ENCODE measurements around the gene SMOC2.
"Not testable (repeated sequence)": the region's sequence is repeated elsewhere in the genome, so short reads cannot be mapped to it uniquely, and the experiment has no call there.

The SMOC2 gene

DNA sequence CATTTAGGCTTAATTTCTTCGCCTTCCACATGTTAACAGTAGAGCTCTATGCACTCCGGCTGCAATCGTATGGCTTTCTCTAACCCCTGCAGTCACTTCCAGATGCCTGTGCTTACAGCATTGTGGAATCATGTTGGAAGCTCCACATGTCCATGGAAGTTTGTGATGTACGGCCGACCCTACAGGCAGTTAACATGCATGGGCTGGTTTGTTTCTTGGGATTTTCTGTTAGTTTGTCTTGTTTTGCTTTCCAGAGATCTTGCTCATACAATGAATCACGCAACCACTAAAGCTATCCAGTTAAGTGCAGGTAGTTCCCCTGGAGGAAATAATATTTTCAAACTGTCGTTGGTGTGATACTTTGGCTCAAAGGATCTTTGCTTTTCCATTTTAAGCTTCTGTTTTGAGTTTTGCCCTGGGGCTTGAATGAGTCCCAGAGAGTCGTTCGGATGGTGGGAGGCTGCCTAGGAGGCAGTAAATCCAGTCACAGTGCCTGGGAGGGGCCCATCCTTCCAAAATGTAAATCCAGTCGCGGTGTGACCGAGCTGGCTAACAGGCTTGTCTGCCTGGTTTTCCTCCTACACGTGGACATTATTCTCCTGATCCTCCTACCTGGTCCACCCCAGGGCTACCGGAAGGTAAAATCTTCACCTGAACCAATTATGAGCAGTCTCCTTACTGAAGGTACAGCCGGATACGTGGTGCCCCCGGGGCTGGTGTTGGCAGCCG is 225.9 kb downstream of the SMOC2 start:
- no peak for DNase-seq

DNA sequence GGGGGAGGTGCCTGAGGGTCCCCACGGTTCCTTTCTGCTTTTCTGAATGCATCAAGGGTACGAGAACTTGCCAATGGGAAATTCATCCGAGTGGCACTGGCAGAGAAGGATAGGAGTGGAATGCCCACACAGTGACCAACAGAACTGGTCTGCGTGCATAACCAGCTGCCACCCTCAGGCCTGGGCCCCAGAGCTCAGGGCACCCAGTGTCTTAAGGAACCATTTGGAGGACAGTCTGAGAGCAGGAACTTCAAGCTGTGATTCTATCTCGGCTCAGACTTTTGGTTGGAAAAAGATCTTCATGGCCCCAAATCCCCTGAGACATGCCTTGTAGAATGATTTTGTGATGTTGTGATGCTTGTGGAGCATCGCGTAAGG is 226.4 kb downstream of the SMOC2 start:
- no peak for DNase-seq

DNA sequence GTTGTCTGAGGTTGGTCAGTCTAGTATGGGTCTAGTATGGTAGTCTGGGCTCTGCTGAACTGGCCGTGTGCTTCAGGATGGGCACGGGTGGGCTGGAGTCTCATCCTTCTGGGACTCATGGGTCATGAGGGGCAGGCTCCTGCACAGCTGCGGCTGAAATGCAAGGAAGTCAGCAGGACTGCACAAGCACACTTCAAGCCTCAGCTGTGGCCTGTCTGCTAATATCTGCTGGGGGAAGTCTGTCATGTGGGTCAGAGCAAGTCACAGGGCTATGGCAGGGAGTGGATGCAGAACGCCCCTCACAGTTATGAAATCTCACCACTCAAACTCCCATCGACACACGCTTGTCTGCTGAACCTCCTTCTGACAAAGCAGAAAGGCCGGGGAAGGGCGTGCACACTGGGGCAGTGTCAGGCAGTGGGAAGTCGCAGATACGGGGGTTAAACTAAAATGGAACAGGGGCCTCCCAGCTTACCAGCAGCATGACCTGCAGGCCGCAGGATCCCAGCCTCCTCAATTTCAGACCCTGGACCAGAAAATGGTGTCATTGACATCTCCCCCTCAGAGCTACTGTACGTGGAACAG is 229.5 kb downstream of the SMOC2 start:
- DNase-seq: no peak

DNA sequence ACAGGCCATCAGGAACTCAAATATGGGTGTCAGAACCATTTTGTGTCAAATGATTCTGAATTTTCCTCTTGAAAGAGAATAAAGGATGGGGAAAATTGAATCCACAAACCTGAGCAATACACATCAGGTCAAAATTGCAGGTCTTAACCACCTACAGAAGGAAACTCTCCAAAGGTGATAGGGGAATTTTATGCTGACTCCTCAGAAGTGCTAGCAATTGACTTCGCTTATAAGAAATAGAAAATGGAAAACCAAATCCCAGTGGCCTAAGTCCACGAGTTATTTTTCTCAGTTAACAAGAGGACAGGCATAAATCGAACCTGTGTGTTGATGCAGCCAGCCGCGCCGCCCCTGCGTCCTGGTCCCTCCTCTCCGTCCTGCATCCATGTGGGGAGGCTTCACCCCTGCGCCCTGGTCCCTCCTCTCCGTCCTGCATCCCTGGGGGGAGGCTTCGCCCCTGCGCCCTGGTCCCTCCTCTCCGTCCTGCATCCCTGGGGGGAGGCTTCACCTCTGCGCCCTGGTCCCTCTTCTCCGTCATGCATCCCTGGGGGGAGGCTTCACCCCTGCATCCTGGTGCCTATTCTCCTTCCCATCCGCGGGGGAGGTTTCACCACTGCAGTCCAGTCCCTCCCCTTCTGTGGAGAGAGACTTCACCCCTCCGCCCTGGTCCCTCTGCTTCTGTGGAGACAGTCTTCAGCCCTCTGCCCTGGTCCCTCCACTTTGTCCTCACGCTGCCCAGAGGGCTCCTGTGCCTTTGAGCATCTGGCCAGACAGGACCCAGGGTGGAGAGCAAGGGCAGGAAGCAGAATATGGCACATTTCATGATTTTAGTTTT is 230.3 kb downstream of the SMOC2 start:
- no peak for DNase-seq

DNA sequence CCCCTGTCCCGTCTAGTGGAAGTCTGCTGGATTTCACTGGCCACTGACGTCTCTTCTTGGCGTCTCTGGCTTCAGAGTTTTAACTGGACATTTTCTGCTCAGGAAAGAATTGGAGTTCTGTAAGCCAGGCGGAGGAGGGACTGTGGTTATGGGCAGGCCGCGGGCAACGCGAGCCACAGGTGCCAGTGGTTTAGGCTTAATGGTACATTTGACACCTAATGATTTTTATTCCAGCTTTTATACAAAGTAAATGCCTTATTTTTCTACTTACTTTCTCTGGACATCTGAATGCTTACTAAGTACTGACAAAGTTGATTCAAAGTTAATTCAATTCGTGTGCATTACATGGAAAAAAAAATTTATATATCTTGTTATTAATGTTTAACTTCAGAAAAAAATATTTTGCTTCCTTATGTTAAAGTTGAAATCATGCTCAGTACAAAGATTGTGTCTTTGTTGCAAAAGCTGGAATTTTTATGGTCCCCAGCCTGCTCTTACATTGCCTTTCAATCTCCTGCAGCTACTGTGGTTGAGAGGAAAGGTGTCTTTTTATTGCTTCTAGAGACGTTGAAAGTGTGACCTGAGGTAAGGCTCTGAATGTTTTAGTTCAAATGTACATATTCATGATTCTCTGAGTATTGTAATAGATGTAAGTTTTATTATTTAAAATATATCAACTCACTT is 231.0 kb downstream of the SMOC2 start:
- no peak for DNase-seq

DNA sequence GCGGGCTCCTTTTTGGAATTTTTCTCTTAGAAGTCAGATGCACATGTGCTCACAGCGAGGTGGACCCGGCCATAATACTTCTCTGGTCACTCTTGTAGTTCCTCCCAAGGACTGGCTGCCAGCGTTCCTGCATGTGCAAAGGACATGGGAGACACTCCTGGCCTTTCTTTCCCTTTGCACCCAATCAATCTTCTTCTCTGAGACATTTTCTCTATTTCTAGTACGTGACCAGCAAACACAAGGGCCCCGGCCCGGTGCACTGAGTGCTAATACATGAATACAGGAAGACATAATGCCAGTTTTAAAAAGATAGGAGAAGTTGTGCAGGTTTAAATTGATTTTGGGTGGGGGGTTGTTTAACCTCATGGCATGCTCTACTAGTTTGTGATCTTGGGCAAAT is 233.6 kb downstream of the SMOC2 start:
- no peak for DNase-seq

DNA sequence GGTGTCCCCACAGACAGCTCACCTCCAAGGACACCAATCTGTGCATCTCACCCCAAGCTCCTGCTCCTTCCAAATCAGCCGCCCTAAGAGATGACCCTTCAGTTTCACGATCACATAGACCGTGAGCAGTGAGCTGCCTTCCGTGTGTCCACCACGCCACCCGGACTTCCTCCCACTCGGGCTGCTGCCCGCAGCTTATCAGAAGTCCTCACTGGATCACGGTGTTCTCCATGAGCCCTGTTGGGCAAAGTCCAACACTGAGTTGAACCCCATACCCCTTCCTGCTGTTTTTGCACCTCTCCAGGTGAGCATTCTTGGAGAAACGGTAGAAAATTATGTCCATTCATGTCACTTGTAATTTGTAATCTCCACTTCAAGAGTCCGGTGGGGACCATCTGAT is 234.4 kb downstream of the SMOC2 start:
- DNase-seq: no peak

DNA sequence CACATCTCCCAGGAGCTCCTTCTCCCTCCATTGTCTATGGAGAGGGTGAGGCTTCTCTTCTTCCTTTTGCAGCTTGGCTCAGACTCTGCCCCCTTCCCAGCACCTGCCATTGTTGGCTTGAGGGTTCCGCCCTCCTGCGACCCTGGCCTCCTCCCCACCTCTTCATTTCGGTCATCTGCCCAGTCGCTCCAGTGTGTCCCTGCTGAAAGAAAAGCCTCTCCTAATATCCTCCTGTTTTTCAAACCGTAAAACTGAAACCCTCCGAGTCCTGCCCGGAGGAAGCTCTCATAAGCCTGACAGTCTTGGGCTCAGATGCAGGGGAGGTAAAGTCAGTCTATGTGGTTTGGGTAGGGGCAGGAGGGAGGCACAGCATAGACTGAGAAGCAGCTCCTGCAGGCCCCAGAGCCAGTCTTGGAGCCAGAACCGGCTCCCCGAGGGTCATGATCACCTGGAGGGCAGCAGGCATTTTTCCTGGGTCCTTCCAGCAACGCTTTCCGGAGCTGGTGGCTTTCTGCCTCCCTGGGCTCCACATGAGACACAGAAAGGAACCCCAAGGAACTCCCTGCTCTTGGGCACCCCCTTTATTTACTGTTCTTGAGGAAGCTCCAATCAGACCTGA is 235.1 kb downstream of the SMOC2 start:
- DNase-seq: no peak

DNA sequence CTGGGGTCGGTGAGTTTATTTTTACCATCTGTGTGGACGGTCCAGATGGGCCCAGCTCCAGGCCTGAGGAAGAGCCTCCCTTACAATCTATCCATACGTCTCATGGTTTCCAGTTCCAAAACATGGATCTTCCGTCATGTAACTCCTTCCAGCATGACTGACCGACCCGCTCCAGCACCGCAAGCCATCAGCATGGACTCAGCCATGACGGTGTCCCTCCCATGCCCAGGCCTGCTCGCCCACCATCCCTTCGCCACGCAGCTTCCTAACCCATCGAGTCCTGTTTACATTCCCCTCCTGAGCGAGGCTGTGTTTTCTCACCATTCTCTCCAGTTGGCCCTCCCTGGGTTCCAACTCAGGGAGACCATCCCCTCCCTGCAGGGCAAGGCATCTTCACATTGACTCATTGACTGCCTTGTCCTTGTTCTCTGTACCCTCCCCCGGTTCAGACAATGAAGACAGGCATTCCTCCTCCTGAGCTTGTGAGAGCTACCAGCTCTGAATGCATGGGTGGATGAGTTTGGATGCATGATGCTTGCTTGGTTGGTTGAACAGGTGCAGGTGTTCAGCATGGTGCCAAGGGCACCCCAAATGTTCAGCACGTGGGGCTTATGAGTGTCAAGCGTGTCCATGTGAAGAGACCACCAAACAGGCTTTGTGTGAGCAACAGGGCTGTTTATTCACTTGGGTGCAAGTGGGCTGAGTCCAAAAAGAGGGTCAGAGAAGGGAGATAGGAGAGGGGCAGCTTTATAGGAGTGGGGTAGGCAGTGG is 235.8 kb downstream of the SMOC2 start:
- DNase-seq: no peak

DNA sequence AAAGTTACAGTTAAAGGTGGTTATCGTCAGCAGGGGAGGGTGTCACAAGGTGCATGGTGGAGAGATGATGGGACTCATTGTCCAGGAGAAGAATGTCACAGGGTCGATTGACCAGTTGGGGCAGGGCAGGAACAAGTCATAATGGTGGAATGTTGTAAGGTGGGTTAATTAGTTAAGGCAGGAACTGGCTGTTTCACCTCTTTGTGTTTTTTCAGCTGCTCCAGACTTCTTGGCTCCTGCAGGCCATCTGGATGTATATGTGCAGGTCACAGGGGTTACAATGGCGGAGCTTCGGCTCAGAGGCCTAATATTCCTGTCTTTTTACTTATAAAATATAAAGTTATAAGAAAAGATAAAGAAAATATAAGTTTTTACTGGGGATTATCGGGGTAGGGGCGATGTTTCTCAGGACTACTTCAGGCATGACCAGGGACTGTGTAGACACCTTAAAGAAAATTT is 236.4 kb downstream of the SMOC2 start:
- DNase-seq: not testable (repeated sequence)

DNA sequence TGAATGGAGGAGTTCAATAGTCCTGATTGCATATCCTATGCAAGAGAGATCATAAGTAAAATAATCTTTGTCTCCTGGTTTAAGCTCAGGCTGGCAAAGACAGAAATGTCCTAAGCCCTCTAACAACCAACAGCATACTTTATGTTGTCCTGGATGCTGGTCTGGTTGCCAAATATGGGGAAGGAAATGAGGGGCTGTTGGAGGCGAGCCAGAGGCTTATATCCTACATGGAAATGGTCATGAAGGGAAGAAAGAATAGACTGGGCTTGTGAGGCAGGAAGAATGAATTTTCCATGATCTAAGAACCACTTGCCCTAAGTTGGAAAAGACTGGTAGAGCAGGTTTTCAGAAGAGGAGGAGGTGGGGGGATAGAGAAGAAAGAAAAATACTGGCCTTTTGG is 237.1 kb downstream of the SMOC2 start:
- no peak for DNase-seq

DNA sequence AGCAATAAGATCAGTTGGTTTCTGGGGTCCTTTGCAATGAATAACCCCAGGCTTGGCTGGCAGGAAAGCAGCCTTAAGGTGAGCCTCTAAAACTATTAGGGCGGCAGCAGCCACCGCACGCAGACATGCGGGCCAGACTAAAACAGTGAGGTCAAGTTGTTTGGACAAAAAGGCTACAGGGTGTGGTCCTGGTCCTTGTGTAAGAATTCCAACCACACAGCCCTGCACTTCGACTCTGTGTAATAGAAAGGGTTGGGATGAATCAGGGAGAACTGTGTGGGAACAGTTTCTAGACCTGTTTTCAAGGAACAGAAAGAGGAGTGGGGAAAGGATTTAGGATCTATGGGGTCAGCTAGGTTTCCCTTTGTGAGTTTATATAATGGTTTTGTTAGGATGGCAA is 237.6 kb downstream of the SMOC2 start:
- DNase-seq: no peak

DNA sequence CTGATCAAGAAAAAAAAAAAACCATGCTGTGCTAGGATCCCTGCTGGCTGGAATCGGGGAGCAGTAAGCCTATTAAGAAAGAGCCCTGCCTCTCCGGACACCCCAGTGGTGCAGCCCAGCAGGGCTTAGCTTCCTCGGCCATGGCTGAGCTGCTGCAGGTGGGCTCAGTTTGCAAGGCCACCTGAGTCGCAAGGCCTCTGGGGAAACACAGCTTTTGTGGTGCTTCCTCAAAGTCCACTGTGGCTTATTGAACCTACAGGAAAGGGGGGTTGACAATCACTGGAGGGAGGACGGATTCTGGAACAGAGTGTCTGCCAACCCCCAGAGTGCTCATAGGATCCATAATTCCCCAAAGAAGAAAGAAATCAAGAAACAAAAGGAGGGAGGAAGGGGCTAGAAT is 240.8 kb downstream of the SMOC2 start:
- DNase-seq: no peak

DNA sequence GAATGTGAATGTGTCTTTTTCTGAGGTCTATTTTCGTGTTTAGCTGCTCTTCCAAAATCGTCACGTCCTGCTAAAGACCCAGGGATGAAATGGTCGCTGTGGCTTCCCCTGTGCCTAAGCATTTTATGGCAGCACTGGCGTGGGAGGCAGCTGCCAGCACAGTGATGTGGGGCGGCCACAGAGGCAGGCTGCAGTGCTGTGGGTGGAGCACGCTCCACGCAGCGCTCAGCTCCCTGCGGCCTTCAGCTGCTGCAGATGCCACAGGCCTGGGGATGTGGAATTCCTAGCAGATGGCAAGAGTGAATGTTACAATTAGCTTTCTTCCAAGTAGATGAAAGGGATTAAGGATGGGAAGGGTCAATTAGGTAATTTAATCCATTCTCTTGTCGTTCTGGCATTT is 242.6 kb downstream of the SMOC2 start:
- no peak for DNase-seq

DNA sequence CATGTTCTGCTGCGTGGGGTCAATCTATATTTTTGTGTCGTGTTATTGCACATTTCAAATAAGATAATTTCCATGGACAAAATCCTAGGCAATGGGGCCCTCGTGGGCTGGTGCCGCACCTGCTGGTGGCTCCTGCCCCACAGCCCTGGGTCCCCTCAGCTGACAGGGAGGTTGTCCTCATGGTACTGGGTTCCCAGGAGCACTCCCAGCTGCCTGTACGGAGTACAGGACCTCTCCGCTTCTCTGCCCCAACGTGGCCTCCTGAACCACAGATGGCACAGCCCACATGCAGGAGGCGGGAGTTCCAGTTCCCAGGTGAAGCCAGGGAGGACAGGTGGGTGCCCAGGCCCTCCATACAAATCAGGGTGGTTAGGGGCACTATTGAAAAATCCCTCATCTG is 243.5 kb downstream of the SMOC2 start:
- DNase-seq: no peak

DNA sequence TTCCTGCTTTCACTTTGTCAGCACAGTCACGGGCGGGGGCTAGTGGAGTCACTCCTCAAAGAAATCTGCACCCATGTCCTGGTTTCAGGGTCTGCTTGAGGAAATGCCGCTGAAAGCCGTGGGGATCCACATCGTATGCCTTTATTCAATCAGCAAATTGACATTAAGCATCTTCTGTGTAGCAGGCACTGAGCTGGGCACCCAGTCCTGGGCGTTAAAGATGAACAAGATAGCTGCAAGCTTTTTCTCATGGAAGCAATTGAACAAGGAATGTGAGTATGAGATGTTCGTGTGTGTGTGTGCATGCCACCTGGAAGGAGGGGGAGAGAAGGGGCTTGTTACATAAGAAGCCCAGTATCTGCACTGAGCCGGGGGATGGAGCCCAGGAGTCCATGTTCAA is 243.9 kb downstream of the SMOC2 start:
- DNase-seq: no peak

DNA sequence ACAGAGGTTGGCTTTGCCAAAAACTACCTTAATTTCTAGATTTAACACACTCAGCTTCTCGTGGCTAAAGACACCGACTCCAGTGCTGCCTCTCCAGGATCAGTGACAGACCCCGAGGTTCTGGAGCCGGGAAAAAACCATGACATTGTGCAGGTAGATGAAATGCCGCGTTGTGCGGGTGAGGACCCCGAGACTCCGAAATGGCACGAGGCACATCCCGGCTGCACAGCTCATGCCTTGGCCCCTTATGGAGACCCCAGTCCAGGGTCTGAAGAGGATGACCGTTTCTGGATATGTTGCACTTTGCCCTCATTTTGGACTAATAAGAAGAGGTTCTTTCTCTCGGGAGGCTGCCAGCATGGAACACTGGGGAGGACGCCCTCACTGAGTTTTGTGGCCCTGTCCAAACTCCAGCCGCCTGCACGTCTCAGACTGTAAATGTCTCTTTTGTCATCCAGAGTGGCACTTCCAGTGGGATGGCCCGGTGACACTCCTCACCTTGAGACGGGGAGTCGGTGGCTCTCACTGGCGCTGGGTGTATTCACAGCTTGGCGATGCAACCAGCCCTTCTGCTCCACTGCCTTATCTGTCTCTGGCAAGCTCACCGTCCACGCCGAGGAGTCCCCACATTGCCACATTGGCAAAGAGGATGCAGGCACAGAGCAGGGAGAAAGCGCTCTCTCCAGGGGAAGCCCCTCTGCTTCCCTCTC is 245.2 kb downstream of the SMOC2 start:
- no peak for DNase-seq

DNA sequence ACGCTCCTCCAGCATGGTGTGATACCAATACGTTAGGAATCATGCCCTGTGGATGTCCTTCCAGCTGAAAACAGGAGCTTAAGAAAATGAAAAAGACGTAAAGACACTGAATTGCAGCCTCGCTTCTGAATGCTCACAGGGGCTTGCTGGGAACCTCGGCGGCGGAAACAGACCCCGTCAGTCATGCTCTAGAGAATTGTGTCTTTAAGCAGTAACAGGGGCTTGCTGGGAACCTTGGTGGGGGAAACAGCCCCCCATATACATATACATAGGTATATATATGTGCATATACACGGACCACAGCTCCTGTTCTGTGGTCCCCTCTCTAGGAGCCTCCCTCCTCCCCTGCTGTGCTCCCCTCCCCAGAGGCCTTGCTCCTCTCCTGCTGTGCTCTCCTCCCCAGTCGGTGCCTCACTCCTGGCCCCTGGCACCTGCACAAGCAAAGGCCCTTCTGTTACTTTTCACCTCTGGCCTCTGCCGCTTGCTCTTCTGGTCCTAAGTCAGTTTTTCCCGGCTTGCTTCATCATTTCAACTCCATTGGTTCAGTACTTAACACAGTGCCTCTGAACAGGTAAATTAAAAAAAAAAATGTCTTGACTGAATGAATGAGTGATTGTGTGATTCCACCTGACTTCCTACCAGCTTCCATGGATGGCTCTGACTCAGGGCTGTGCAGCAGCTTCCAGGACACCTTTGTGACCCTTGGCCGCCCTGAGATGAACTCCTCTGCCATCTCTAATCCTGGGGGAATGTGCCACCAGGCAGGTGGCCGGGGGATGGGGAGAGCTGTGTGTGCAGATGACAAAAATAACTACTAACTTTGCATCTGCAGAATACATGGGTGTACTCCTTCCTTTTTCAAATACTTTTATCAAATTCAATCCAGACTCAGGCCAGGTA is 246.1 kb downstream of the SMOC2 start:
- no peak for DNase-seq

DNA sequence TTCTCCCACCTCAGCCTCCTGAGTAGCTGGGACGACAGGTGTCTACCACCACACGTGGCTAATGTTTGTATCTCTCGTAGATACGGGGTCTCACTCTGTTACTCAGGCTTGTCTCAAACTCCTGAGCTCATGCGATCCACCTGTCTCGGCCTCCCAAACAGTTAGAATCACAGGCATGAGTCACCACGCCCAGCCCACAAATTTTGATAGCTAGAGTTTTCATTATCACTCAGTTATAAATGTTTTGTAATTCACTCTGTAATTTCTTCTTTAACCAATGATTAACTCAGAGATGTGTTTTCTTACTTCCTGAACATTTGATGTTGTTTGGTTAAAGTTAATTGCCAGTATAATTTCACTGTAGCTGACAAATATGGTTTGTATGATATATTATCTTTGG is 249.3 kb downstream of the SMOC2 start:
- no peak for DNase-seq

DNA sequence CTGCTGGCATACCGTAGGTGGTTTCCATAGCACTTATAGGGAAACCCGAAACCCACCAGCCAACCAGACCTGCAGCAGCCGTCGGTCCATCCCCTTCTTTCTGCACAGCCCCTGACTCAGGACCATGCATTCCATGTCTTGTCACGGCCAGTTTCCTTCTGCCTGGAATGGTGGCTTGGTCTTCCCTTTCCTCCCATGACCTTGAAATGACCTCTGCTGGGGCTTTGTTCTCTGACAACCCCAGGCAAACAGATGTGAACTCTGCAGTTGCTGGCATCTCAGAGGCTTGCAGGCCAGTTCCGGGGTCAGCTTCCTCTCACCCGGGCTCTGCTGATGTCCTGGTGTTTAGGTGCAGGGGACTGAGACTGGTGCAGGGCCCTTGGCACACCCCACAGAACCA is 250.8 kb downstream of the SMOC2 start:
- no peak for DNase-seq

Measured in central memory CD4-positive, alpha-beta T cell (primary cell).